Renal cortex interstitium (tissue), 15 donors: Measurements from ENCODE around the gene TOP1. TPM values are rescaled to one million over a fixed set of nuclear protein-coding genes. Genes with fewer than 3 reads are reported as not detected.
A peak's percentile ranks its signal among the peaks of the same experiment; 100 is the strongest.

Experiments
- DNase-seq, 11 donors: peaks; one replicate each; pipeline ENCODE4 v3.0.0-alpha.2; 2013; ENCODE audit warnings: low read depth in 9 of 11, low spot score in 4 of 11; ENCODE audit errors: extremely low read depth in 1 of 11
- long read RNA-seq, 16 experiments: transcript quantifications; one replicate each; lab custom pipeline, GENCODE V29; 2026
- polyA plus RNA-seq, 3 donors: library from polyadenylated mRNA; unstranded; fragments of 120-200 nt; gene quantifications; one replicate each; pipeline ENCODE4 v1.2.1, GENCODE V29; 2013; ENCODE audit not compliant: insufficient read length in 3 of 3

Gene TOP1
- polyA plus RNA-seq: 100 to 1,000 TPM; 102 to 124 (median 115) TPM
- long read RNA-seq, donor 1, partial matches to known transcripts: 38 of 40 reads
- long read RNA-seq, donor 1, other reads (novel, unspliced or antisense): 0 of 40 reads
- long read RNA-seq, donor 2, partial matches to known transcripts: 61 of 62 reads
- long read RNA-seq, donor 2, other reads (novel, unspliced or antisense): 0 of 62 reads
- long read RNA-seq, donor 3, partial matches to known transcripts: 169 of 171 reads
- long read RNA-seq, donor 3, other reads (novel, unspliced or antisense): 0 of 171 reads
- long read RNA-seq, donor 4, partial matches to known transcripts: 107 of 110 reads
- long read RNA-seq, donor 4, other reads (novel, unspliced or antisense): 0 of 110 reads
- long read RNA-seq, donor 5, transcript TOP1-201 (21 exons, 3,738 nt): major isoform, 14 of 255 reads
- long read RNA-seq, donor 5, partial matches to known transcripts: 241 of 255 reads
- long read RNA-seq, donor 5, other reads (novel, unspliced or antisense): 0 of 255 reads
- long read RNA-seq, donor 6, partial matches to known transcripts: 87 of 91 reads
- long read RNA-seq, donor 6, other reads (novel, unspliced or antisense): 0 of 91 reads
- long read RNA-seq, donor 7, partial matches to known transcripts: 202 of 203 reads
- long read RNA-seq, donor 7, other reads (novel, unspliced or antisense): 0 of 203 reads
- long read RNA-seq, donor 8, partial matches to known transcripts: 192 of 194 reads
- long read RNA-seq, donor 8, other reads (novel, unspliced or antisense): 0 of 194 reads
- long read RNA-seq, donor 9, transcript TOP1-201 (21 exons, 3,738 nt): major isoform, 6 of 119 reads
- long read RNA-seq, donor 9, partial matches to known transcripts: 113 of 119 reads
- long read RNA-seq, donor 9, other reads (novel, unspliced or antisense): 0 of 119 reads
- long read RNA-seq, donor 10, partial matches to known transcripts: 201 of 201 reads
- long read RNA-seq, donor 10, other reads (novel, unspliced or antisense): 0 of 201 reads
- long read RNA-seq, donor 11, partial matches to known transcripts: 81 of 84 reads
- long read RNA-seq, donor 11, other reads (novel, unspliced or antisense): 0 of 84 reads
- long read RNA-seq, donor 12, partial matches to known transcripts: 31 of 33 reads
- long read RNA-seq, donor 12, other reads (novel, unspliced or antisense): 0 of 33 reads
- long read RNA-seq, donor 13, partial matches to known transcripts: 188 of 190 reads
- long read RNA-seq, donor 13, other reads (novel, unspliced or antisense): 0 of 190 reads
- long read RNA-seq, donor 14, partial matches to known transcripts: 51 of 53 reads
- long read RNA-seq, donor 14, other reads (novel, unspliced or antisense): 0 of 53 reads
- long read RNA-seq, donor 15, partial matches to known transcripts: 75 of 75 reads
- long read RNA-seq, donor 15, other reads (novel, unspliced or antisense): 0 of 75 reads
- long read RNA-seq, donor 16, transcript TOP1-201 (21 exons, 3,738 nt): major isoform, 16 of 480 reads
- long read RNA-seq, donor 16, partial matches to known transcripts: 457 of 480 reads
- long read RNA-seq, donor 16, other reads (novel, unspliced or antisense): 7 of 480 reads

GRCh38 chr20:41028359-41029149 is at the start of gene TOP1:
Gene TOP1, plus strand, starts transcription at chr20:41028822. Its CDS starts 246 bp downstream, at chr20:41029068.
- DNase-seq: peak; percentile 96 to 100 (median 100)

GRCh38 chr20:40979247-40979646 is 49.4 kb upstream of the TOP1 start:
- DNase-seq: no peak

- DNase-seq: no peak
Observed at GRCh38 chr20:40980106-40980827, 48.4 kb upstream of the TOP1 start.

GRCh38 chr20:40980828-40981310 is 47.8 kb upstream of the TOP1 start:
- no peak for DNase-seq

GRCh38 chr20:40982415-40983145 is 46.0 kb upstream of the TOP1 start:
- DNase-seq: no peak

- no peak for DNase-seq
Observed at GRCh38 chr20:40983898-40984297, 44.7 kb upstream of the TOP1 start.

GRCh38 chr20:40984496-40984895 is 44.1 kb upstream of the TOP1 start:
- DNase-seq: no peak

- DNase-seq: no peak
Observed at GRCh38 chr20:40986774-40987173, 41.8 kb upstream of the TOP1 start.

GRCh38 chr20:40990542-40991120 is 38.0 kb upstream of the TOP1 start:
- DNase-seq: peak in 10 of 11 donors; percentile 50 to 80 (median 60)

GRCh38 chr20:40991181-40991889 is 37.3 kb upstream of the TOP1 start:
- DNase-seq: no peak

GRCh38 chr20:40992349-40993113 is 36.1 kb upstream of the TOP1 start:
- no peak for DNase-seq

- DNase-seq: no peak
Observed at GRCh38 chr20:40993794-40994540, 34.7 kb upstream of the TOP1 start.

- no peak for DNase-seq
Observed at GRCh38 chr20:40996326-40996725, 32.3 kb upstream of the TOP1 start.

- no peak for DNase-seq
Observed at GRCh38 chr20:40997116-40997515, 31.5 kb upstream of the TOP1 start.
